ENCODE data around the gene TNFAIP3. TPM values are rescaled to one million over a fixed set of nuclear protein-coding genes. Genes with fewer than 3 reads are reported as not detected.

TNFAIP3 gene
- total RNA-seq, 1 donor, result 19.9 TPM

DNA sequence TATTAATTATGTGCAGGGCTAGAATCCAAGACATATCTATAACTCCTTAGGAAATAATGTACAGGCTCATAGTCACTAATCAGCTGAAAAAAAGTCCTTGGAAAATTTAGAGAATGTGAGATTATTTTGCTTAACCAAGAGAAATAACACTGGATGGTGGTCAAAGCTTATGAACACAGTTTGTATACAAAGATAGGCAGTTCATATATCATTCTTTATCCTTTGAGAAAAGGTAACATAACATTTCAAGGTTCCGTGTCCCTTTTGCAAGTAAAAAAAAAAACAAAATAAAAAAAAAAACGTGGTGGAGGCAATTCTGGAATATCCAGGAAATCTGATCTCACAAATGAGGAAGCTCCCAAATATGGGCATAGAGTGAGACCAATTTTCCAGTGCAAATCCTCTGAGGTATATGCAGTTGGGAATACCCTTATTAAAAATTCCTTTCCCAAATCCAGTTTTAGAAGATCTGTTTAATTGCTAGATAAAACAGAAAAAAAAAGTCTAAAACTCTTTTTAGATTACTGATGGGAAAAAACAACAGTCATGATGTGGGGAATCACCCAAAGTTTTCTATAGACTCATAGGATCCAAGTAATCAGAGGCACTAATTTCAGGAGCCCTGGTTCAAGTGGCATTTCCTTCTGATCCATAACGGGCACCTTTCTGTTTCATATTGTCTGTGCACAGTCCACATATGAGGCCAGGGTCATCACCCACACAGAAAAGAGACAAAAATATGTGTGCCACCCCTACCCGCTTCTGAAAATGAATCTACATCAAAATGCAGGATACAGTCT lies 17.7 kb upstream of the TNFAIP3 start:
- peak; percentile 63 for DNase-seq (ENCODE audit: low read depth)
- no peak overlapping the region for H3K4me3 ChIP-seq (ENCODE audit: low read depth, low read length)
- TF ChIP-seq, protein P1, sequence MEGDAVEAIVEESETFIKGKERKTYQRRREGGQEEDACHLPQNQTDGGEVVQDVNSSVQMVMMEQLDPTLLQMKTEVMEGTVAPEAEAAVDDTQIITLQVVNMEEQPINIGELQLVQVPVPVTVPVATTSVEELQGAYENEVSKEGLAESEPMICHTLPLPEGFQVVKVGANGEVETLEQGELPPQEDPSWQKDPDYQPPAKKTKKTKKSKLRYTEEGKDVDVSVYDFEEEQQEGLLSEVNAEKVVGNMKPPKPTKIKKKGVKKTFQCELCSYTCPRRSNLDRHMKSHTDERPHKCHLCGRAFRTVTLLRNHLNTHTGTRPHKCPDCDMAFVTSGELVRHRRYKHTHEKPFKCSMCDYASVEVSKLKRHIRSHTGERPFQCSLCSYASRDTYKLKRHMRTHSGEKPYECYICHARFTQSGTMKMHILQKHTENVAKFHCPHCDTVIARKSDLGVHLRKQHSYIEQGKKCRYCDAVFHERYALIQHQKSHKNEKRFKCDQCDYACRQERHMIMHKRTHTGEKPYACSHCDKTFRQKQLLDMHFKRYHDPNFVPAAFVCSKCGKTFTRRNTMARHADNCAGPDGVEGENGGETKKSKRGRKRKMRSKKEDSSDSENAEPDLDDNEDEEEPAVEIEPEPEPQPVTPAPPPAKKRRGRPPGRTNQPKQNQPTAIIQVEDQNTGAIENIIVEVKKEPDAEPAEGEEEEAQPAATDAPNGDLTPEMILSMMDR (IDR thresholded peaks at IDR 0.05; ENCODE audit: insufficient read depth, low read length), result no peak

DNA sequence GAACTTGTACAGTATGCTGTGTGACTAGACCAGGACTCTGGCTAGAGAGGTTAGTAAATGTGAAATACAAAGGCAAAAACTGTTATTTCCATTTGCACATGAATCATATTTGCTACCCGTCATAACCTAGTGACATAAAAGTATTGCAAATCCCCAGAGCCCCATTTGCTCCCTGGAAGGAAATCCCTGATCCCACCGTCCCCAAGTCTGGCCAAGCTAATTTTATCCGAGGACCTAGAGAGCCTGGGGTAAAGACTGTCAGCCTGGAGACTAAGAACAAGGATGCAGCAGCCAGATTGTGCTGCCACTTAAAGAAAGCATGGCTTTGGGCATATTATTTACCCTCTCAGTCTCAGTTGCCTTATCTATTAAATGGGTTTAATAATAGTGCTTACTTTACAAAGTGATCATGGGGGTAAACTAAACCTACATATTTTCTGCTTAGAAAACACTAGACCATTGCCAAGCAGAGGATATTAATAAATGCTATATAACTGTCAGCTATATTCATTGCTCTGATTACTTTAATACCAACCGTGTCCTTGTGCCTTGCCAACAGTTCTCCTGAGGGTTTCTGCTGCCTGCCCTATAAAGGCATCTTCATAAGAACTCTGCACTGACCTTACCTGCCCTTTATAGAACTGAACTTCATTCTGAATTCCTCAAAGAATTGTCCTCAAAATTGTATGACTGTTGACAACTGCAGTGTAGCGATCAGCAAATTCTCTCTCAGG lies 16.9 kb upstream of the TNFAIP3 start:
- DNase-seq (ENCODE audit: low read depth), result no peak
- TF ChIP-seq, protein P1 (IDR thresholded peaks at IDR 0.05; ENCODE audit: insufficient read depth, low read length), result no peak
- no peak overlapping the region for H3K4me3 ChIP-seq (ENCODE audit: low read depth, low read length)

DNA sequence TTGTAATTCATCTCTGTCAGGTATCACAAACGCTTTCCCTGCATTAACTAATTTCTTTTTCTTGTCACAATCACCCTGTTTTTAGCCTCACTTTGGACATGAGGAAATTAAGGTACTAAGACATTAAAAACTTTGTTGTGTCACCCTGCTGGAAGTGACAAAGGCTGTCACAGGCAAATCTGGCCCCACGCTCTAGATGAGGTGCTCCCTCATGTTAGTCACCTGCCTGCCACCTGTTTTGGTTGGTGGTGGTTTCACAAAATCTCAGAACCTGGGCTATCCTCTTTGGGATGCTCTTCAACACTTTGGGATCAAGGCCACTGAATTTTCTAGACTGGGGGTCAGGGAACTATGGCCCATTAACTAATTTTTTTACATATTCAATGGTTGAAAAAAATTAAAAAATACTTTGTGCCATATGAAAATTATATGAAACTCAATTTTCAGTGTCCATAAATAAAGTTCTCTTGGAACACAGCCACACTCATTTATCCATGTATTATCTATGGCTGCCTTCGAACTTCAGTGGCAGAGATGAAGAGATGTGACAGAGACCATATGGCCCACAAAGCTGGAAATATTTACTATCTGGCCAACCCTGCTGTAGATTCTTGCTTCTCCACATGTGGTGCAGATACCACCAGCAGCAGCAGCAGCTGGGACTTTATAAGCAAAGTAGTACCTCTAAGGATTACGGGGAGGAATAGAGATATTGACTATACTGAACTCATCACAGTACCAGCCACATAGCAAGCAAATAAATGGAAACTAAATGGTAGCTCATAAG lies 16.1 kb upstream of the TNFAIP3 start:
- no peak for DNase-seq (ENCODE audit: low read depth)
- H3K4me3 ChIP-seq (ENCODE audit: low read depth, low read length), result no peak overlapping the region
- TF ChIP-seq, protein P1 (IDR thresholded peaks at IDR 0.05; ENCODE audit: insufficient read depth, low read length), result no peak

DNA sequence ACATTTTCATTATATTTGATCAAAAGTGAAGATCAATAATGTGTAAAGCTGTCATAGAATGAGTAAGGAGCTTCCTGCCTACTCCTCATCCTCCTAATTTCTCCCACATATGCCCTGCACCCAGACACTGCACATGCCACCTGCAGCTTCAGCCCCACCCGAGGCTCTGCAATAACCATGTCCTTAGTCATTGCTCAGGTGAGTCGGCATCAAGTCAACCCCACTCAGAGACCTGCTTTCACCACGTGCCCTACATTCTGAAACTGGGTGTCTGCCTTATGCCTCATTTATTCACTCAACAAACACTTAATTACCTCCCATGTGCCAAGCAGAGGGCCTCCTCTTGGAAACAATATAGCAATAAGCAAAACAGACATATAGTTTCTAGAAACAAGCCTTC lies 15.4 kb upstream of the TNFAIP3 start:
- H3K4me3 ChIP-seq (ENCODE audit: low read depth, low read length), result no peak overlapping the region
- TF ChIP-seq, protein P1 (IDR thresholded peaks at IDR 0.05; ENCODE audit: insufficient read depth, low read length), result no peak
- DNase-seq (ENCODE audit: low read depth), result no peak

DNA sequence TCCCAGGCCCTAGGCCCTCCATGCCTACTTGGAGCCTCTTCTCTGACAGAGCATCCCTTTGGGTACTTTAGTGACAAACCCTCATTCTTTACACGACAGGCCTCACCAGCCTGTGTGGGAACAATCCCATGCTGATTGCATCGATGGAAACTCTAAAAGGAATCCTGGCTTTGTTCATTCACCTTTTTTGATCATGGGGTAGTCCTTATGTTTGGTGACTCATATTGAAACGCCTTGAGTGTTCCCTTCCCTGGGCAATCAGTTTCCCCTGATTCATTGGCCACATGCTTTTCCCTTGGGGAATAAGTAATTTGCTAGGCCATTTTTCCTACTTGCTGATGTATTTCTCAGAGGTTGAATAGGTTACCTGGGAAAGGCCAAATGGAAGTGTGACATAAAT lies 14.7 kb upstream of the TNFAIP3 start:
- DNase-seq (ENCODE audit: low read depth), result peak; percentile 63
- TF ChIP-seq, protein P1 (IDR thresholded peaks at IDR 0.05; ENCODE audit: insufficient read depth, low read length), result no peak

DNA sequence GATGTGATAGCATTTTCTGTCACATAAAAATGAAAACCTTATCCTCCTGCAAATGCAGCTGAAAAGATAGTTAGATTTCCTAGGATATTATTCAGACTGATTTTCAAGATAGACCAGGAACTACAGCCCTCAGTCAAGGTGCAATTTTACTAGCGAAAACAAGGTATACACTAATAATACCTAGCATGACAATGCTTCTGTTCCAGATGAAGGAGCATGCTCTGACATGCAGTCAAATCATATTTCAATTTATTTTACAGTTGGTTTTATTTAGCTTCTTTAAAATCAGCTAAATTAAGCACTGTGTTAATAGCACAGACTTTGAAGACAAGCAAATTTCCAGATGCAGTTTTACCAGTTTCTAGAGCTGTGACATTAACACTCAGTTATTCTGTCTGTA lies 14.2 kb upstream of the TNFAIP3 start:
- DNase-seq (ENCODE audit: low read depth), result no peak
- TF ChIP-seq, protein P1 (IDR thresholded peaks at IDR 0.05; ENCODE audit: insufficient read depth, low read length), result no peak
- H3K4me3 ChIP-seq (ENCODE audit: low read depth, low read length), result no peak overlapping the region

More for the DNA sequence above, 14.7 kb upstream of the TNFAIP3 start:
- no peak overlapping the region for H3K4me3 ChIP-seq (ENCODE audit: low read depth, low read length)
